NCI-H1417 (cell line): ENCODE data around the gene CYGB.
"Not testable (repeated sequence)": the region's sequence is repeated elsewhere in the genome, so short reads cannot be mapped to it uniquely, and the experiment has no call there.

ENCODE experiments used
- DNase-seq, 3 experiments: peaks; one replicate each; lab custom pipeline; 2025; lab: John Stamatoyannopoulos, UW

CYGB gene

GRCh38 chr17:76567634-76568432 is 30.3 kb upstream of the CYGB start:
- no peak for DNase-seq

GRCh38 chr17:76566988-76567431 is 29.5 kb upstream of the CYGB start:
- no peak for DNase-seq

GRCh38 chr17:76566613-76566943 is 29.1 kb upstream of the CYGB start:
- no peak for DNase-seq

GRCh38 chr17:76565728-76566612 is 28.5 kb upstream of the CYGB start:
- no peak for DNase-seq

- DNase-seq = peak in 1 of 3 experiments; percentile 9
Measured at GRCh38 chr17:76564991-76565727, 27.6 kb upstream of the CYGB start.

GRCh38 chr17:76563359-76563758 is 25.9 kb upstream of the CYGB start:
- DNase-seq = not testable (repeated sequence)

GRCh38 chr17:76562734-76563148 is 25.2 kb upstream of the CYGB start:
- no peak for DNase-seq

- DNase-seq = no peak
Measured at GRCh38 chr17:76561799-76562268, 24.3 kb upstream of the CYGB start.

- no peak for DNase-seq
Measured at GRCh38 chr17:76561332-76561731, 23.8 kb upstream of the CYGB start.

GRCh38 chr17:76560877-76561221 is 23.3 kb upstream of the CYGB start:
- DNase-seq = no peak

- no peak for DNase-seq
Measured at GRCh38 chr17:76560036-76560876, 22.7 kb upstream of the CYGB start.

- DNase-seq = not testable (repeated sequence)
Measured at GRCh38 chr17:76559460-76559859, 22.0 kb upstream of the CYGB start.

- DNase-seq = peak; percentile 32 to 63 (median 46)
Measured at GRCh38 chr17:76558198-76559095, 20.9 kb upstream of the CYGB start.

- peak; percentile 97 to 99 (median 98) for DNase-seq
Measured at GRCh38 chr17:76557368-76558197, 20.1 kb upstream of the CYGB start.

- DNase-seq = no peak
Measured at GRCh38 chr17:76556765-76557367, 19.4 kb upstream of the CYGB start.

- DNase-seq = no peak
Measured at GRCh38 chr17:76554131-76554530, 16.6 kb upstream of the CYGB start.

- no peak for DNase-seq
Measured at GRCh38 chr17:76553178-76553908, 15.8 kb upstream of the CYGB start.

GRCh38 chr17:76551685-76552084 is 14.2 kb upstream of the CYGB start:
- DNase-seq = peak in 2 of 3 experiments; percentile 13 to 56
